Peyer's patch (tissue), 4 donors: Measurements from ENCODE around the gene RAPSN.

Experiments
- POLR2A ChIP-seq, 2 donors: fragments of 450-650 bp; IDR thresholded peaks; one replicate each; pipeline ENCODE4 v1.5.1; 2017; ENCODE audit warnings: antibody characterized with exemption in 2 of 2, mild to moderate bottlenecking in 2 of 2, moderate library complexity in 2 of 2
- TF ChIP-seq, protein P1 (sequence below), 6 experiments: fragments of 450-650 bp in 4 of 6; fragments of 200-600 bp in 2 of 6; sonication (generic) in 1 of 6; IDR thresholded peaks; one replicate each; pipeline ENCODE4 v1.5.1; 2017 to 2019; ENCODE audit warnings: antibody characterized with exemption in 6 of 6, mild to moderate bottlenecking in 3 of 6, moderate library complexity in 1 of 6

DNA sequence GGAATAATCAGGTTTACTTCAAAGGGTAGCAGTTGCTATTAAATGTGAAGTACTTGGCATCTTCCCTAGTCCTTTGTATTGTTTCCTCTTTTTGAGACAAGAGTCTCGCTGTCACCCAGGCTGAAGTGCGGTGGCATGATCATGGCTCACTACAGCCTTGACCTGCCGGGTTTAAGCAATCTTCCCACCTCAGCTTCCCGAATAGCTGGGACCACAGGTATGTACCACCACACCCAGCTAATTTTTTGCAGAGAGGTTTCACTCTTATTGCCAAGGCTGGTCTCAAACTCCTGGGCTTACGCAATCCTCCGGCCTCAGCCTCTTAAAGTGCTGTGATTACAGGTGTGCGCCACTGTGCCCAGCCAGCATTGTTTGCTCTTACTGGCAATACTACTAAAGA is 36.2 kb upstream of the RAPSN start:
- TF ChIP-seq, protein P1, sequence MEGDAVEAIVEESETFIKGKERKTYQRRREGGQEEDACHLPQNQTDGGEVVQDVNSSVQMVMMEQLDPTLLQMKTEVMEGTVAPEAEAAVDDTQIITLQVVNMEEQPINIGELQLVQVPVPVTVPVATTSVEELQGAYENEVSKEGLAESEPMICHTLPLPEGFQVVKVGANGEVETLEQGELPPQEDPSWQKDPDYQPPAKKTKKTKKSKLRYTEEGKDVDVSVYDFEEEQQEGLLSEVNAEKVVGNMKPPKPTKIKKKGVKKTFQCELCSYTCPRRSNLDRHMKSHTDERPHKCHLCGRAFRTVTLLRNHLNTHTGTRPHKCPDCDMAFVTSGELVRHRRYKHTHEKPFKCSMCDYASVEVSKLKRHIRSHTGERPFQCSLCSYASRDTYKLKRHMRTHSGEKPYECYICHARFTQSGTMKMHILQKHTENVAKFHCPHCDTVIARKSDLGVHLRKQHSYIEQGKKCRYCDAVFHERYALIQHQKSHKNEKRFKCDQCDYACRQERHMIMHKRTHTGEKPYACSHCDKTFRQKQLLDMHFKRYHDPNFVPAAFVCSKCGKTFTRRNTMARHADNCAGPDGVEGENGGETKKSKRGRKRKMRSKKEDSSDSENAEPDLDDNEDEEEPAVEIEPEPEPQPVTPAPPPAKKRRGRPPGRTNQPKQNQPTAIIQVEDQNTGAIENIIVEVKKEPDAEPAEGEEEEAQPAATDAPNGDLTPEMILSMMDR (IDR thresholded peaks at IDR 0.05): no peak
- TF ChIP-seq POLR2A (IDR thresholded peaks at IDR 0.05): no peak
